HG02943 (cell line): ENCODE results near the gene GINM1.
A peak's percentile ranks its signal among the peaks of the same experiment; 100 is the strongest.

ENCODE experiments used
- ATAC-seq: cut with Tn5 transposase; IDR thresholded peaks from one replicate; pipeline ENCODE4 v1.9.1; 2021; ENCODE audit warnings: mild to moderate bottlenecking, low read depth, moderate library complexity; ENCODE audit not compliant: unreplicated experiment

Gene GINM1

GRCh38 chr6:149565527-149566409 is at the start of gene GINM1:
Gene GINM1, plus strand, starts transcription at chr6:149566375. Its CDS starts 40 bp downstream, at chr6:149566415.
- ATAC-seq: peak; percentile 78

GRCh38 chr6:149529650-149530049 is 36.5 kb upstream of the GINM1 start:
- ATAC-seq: no peak

GRCh38 chr6:149534742-149535141 is 31.4 kb upstream of the GINM1 start:
- ATAC-seq: no peak

GRCh38 chr6:149541139-149541538 is 25.0 kb upstream of the GINM1 start:
- no peak for ATAC-seq

GRCh38 chr6:149544646-149545257 is 21.4 kb upstream of the GINM1 start:
- no peak for ATAC-seq

GRCh38 chr6:149545258-149545753 is 20.9 kb upstream of the GINM1 start:
- no peak for ATAC-seq

- ATAC-seq: peak; percentile 91
These were observed 20.3 kb upstream of the GINM1 start, which contains the start of gene PPIL4 for GRCh38 chr6:149545754-149546471. Gene PPIL4, minus strand, starts transcription at chr6:149546043. Its CDS starts 38 bp downstream, at chr6:149546005.

GRCh38 chr6:149551920-149552319 is 14.3 kb upstream of the GINM1 start:
- ATAC-seq: no peak

- no peak for ATAC-seq
These were observed 8.1 kb upstream of the GINM1 start for GRCh38 chr6:149558029-149558428.

- no peak for ATAC-seq
These were observed 6.8 kb upstream of the GINM1 start for GRCh38 chr6:149559389-149559788.

GRCh38 chr6:149560736-149561135 is 5.4 kb upstream of the GINM1 start:
- no peak for ATAC-seq

GRCh38 chr6:149563203-149563927 is 2.8 kb upstream of the GINM1 start:
- ATAC-seq: no peak

- ATAC-seq: no peak
These were observed 2.2 kb upstream of the GINM1 start for GRCh38 chr6:149563928-149564325.

- ATAC-seq: peak; percentile 22
These were observed 427 bp downstream of the GINM1 start for GRCh38 chr6:149566410-149567193.

- no peak for ATAC-seq
These were observed 1.0 kb downstream of the GINM1 start for GRCh38 chr6:149567194-149567586.

- no peak for ATAC-seq
These were observed 1.9 kb downstream of the GINM1 start for GRCh38 chr6:149567945-149568585.

GRCh38 chr6:149580880-149581279 is 14.7 kb downstream of the GINM1 start:
- no peak for ATAC-seq

- ATAC-seq: no peak
These were observed 15.2 kb downstream of the GINM1 start for GRCh38 chr6:149581349-149581748.

GRCh38 chr6:149586149-149586548 is 20.0 kb downstream of the GINM1 start:
- ATAC-seq: no peak
